Measurements from ENCODE around the gene MAST2. TPM values are rescaled to one million over a fixed set of nuclear protein-coding genes. Genes with fewer than 3 reads are reported as not detected.
"Not testable (repeated sequence)": the region's sequence is repeated elsewhere in the genome, so short reads cannot be mapped to it uniquely, and the experiment has no call there.

The MAST2 gene
- total RNA-seq, 1 donor from 2014 or later: 61.0 TPM

DNA sequence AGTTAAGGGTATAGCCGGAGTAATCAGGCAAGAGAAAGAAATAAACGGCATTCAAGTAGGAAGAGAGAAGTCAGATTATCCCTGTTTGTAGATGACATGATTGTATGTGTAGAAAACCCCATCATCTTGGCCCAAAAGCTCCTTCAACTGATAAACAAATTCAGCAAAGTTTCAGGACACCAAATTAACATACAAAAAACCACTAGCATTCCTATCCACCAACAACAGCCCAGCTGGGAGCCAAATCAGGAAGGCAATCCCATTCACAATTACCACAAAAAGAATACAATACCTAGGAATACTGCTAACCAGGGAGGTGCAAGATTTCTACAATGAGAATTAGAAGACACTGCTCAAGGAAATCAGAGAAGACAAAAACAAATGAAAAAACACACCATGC lies 45.3 kb downstream of the MAST2 start:
- no peak overlapping the region for H3K27ac ChIP-seq
- DNase-seq (ENCODE audit: low spot score in 2 of 2): no peak
- no peaks in the 10 kb centered on the region for H3K36me3 ChIP-seq
- no peaks in the 10 kb centered on the region for H3K4me1 ChIP-seq
- no peak for TF ChIP-seq CTCF (IDR thresholded peaks at IDR 0.05)
- no peak overlapping the region for H3K4me3 ChIP-seq
- intact Hi-C loops (cut with DNase I): no loop called here
- no peaks in the 10 kb centered on the region for H3K27me3 ChIP-seq
- H3K9me3 ChIP-seq: peaks cover 0 to 6% of the 10 kb centered on the region in 2 donors

GRCh38 chr1:45850017-45850416 lies 46.6 kb downstream of the MAST2 start:
- Histone ChIP-seq H3K4me1 (no peaks in the 10 kb centered on the region), H3K4me3 (no peak overlapping the region), H3K27ac (no peak overlapping the region), H3K27me3 (no peaks in the 10 kb centered on the region), H3K9me3 (peaks cover 0 to 6% of the 10 kb centered on the region in 2 donors), H3K36me3 (no peaks in the 10 kb centered on the region)
- intact Hi-C loops (cut with DNase I): no loop called here
- no peak for TF ChIP-seq CTCF (IDR thresholded peaks at IDR 0.05)
- DNase-seq (ENCODE audit: low spot score in 2 of 2): no peak

GRCh38 chr1:45854724-45855123 lies 51.3 kb downstream of the MAST2 start:
- DNase-seq (ENCODE audit: low spot score in 2 of 2): no peak
- Histone ChIP-seq H3K4me1 (no peaks in the 10 kb centered on the region), H3K27ac (no peak overlapping the region), H3K4me3 (no peak overlapping the region), H3K9me3 (peaks cover 0 to 4% of the 10 kb centered on the region in 2 donors), H3K27me3 (no peaks in the 10 kb centered on the region), H3K36me3 (no peaks in the 10 kb centered on the region)
- intact Hi-C loops (cut with DNase I): no loop called here
- no peak for TF ChIP-seq CTCF (IDR thresholded peaks at IDR 0.05)

DNA sequence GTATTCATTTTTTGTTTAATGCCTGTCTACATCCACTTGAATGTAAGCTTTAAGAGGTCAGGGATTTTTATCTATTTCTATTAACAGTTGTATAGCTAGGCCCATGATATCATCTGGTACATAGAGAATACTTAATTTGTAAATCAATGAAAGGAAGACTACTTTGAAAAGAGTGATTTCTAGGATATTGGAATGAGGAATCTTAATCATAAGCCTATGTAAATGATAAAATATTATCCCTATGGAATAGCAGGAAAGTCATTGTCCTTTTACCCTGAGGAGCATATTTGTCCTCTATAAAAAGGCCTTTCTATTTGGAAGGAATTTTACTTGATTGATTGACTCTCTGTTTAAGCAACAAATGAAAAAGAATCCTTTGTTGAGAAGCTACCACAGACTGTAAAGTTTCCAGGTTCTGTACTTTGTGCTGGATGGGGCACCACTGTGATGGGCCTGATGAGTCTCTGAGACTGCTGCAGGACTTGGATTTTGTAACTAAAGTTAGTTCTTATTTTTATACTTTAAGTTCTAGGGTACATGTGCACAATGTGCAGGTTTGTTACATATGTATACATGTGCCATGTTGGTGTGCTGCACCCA lies 53.8 kb downstream of the MAST2 start:
- TF ChIP-seq CTCF (IDR thresholded peaks at IDR 0.05): no peak
- Histone ChIP-seq H3K36me3 (no peaks in the 10 kb centered on the region), H3K4me3 (no peak overlapping the region), H3K9me3 (no peaks in the 10 kb centered on the region), H3K27me3 (no peaks in the 10 kb centered on the region), H3K4me1 (no peaks in the 10 kb centered on the region), H3K27ac (no peak overlapping the region)
- intact Hi-C loops (cut with DNase I): no loop called here
- no peak for DNase-seq (ENCODE audit: low spot score in 2 of 2)

DNA sequence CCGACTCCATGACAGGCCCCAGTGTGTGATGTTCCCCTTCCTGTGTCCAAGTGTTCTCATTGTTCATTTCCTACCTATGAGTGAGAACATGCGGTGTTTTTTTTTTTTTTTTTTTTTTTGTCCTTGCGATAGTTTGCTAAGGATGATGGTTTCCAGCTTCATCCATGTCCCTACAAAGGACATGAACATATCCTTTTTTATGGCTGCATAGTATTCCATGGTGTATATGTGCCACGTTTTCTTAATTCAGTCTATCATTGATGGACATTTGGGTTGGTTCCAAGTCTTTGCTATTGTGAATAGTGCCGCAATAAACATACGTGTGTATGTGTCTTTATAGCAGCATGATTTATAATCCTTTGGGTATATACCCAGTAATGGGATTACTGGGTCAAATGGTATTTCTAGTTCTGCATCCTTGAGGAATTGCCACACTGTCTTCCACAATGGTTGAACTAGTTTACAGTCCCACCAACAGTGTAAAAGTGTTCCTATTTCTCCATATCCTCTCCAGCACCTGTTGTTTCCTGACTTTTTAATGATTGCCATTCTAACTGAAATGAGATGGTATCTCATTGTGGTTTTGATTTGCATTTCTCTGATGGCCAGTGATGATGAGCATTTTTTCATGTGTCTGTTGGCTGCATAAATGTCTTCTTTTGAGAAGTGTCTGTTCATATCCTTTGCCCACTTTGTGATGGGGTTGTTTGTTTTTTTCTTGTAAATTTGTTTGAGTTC lies 54.5 kb downstream of the MAST2 start:
- H3K27me3 ChIP-seq; intact Hi-C loops (cut with DNase I): not testable (repeated sequence)

DNA sequence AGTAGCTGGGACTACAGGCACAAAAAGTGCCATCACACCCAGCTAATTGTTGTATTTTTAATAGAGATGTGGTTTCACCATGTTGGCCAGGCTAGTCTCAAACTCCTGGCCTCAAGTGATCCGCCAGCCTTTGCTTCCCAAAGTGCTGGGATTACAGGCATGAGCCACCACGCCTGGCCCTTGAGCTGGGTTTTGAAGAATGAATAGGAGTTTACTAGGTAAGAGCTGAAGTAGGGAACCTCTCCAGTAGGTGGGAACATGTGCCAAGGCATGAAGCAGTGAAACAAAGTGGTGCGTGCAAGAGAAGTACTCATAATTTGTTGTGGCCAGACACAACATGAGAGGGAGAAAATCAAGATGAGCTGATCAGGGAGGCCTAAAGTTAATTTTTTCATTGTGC lies 55.8 kb downstream of the MAST2 start:
- H3K27me3 ChIP-seq: no peaks in the 10 kb centered on the region
- no peak overlapping the region for H3K4me3 ChIP-seq
- no peaks in the 10 kb centered on the region for H3K36me3 ChIP-seq
- H3K27ac ChIP-seq: no peak overlapping the region
- no peaks in the 10 kb centered on the region for H3K4me1 ChIP-seq
- no peak for DNase-seq (ENCODE audit: low spot score in 2 of 2)
- intact Hi-C loops (cut with DNase I): no loop called here
- H3K9me3 ChIP-seq: no peaks in the 10 kb centered on the region
- TF ChIP-seq CTCF (IDR thresholded peaks at IDR 0.05): no peak

More for the DNA sequence above, 54.5 kb downstream of the MAST2 start:
- DNase-seq (ENCODE audit: low spot score in 2 of 2); H3K9me3 ChIP-seq; H3K4me1 ChIP-seq; H3K27ac ChIP-seq; H3K36me3 ChIP-seq; H3K4me3 ChIP-seq: not testable (repeated sequence)
